Measurements from ENCODE around the gene CD3D.

GRCh38 chr11:118325283-118325682 lies 17.2 kb downstream of the CD3D start:
- no peak for TF ChIP-seq POLR2A (IDR thresholded peaks at IDR 0.05)
- TF ChIP-seq CTCF (IDR thresholded peaks at IDR 0.05) = no peak

Measured in uterus (tissue), 2 donors.